Measurements from ENCODE around the gene WDR27.

Gene WDR27

GRCh38 chr6:169536446-169537170 is 165.2 kb downstream of the WDR27 start:
- Histone ChIP-seq H3K27ac (ENCODE audit: extremely low read depth, low read depth, low read length) (no peak overlapping the region), H3K9me3 (ENCODE audit: control insufficient read depth, insufficient read depth, low read depth, low read length) (no peaks in the 10 kb centered on the region), H3K4me1 (ENCODE audit: control insufficient read depth, insufficient read depth, low read length) (no peaks in the 10 kb centered on the region), H3K4me3 (ENCODE audit: low read depth, low read length) (no peak overlapping the region), H3K36me3 (ENCODE audit: control insufficient read depth in 2 of 2, insufficient read depth in 1 of 2, low read length in 2 of 2) (no peaks in the 10 kb centered on the region)
- ChIA-PET POLR2A (interaction anchor here (1.4 kb wide), 1 partner anchor 165 kb away, joined by 3 read pairs; the partner anchor contains the start of gene WDR27), CTCF (no interaction called here)
- TF ChIP-seq ZSCAN5A (tag by site-specific recombination; IDR thresholded peaks at IDR 0.05) (no peak), ZNF654 (tag by site-specific recombination; IDR thresholded peaks at IDR 0.05; ENCODE audit: low read depth) (no peak), ZNF184 (tag by site-specific recombination; IDR thresholded peaks at IDR 0.05) (no peak), ZNF391 (tag by site-specific recombination; IDR thresholded peaks at IDR 0.05; ENCODE audit: borderline replicate concordance, low read depth) (no peak), ZNF140 (tag by site-specific recombination; IDR thresholded peaks at IDR 0.05) (no peak), SP7 (tag by site-specific recombination; IDR thresholded peaks at IDR 0.05) (no peak), ZBTB1 (tag by site-specific recombination; IDR thresholded peaks at IDR 0.05) (no peak), ZXDB (tag by site-specific recombination; IDR thresholded peaks at IDR 0.05) (no peak), SP3 (tag by site-specific recombination; IDR thresholded peaks at IDR 0.05) (no peak), ZNF114 (tag by site-specific recombination; IDR thresholded peaks at IDR 0.05) (no peak), KLF9 (tag by site-specific recombination; IDR thresholded peaks at IDR 0.05; ENCODE audit: low read depth) (no peak), ATF2 (tag by site-specific recombination; IDR thresholded peaks at IDR 0.05; ENCODE audit: low read depth) (no peak), PRDM2 (tag by site-specific recombination; IDR thresholded peaks at IDR 0.05; ENCODE audit: borderline replicate concordance) (no peak), ZBTB44 (tag by site-specific recombination; IDR thresholded peaks at IDR 0.05) (no peak), ZNF341 (tag by site-specific recombination; IDR thresholded peaks at IDR 0.05; ENCODE audit: low read depth) (no peak), EGR2 (tag by site-specific recombination; IDR thresholded peaks at IDR 0.05; ENCODE audit: low read depth) (no peak), ZNF16 (tag by site-specific recombination; IDR thresholded peaks at IDR 0.05; ENCODE audit: low read depth) (no peak), ZNF768 (tag by site-specific recombination; IDR thresholded peaks at IDR 0.05) (no peak), MYNN (tag by site-specific recombination; IDR thresholded peaks at IDR 0.05; ENCODE audit: borderline replicate concordance) (no peak), ZNF830 (tag by site-specific recombination; IDR thresholded peaks at IDR 0.05; ENCODE audit: low read depth) (no peak)

Measured in HEK293 (cell line).